Activated T-helper 1 cell treated with Interleukin-2 at 50 U/mL for 16 hours (primary cell): ENCODE measurements around the gene RPS28.
"Not testable (repeated sequence)": the region's sequence is repeated elsewhere in the genome, so short reads cannot be mapped to it uniquely, and the experiment has no call there.

Source experiments
- DNase-seq: peaks from one replicate; pipeline ENCODE4 v3.0.0-alpha.2; 2020; ENCODE audit warnings: low read depth

Gene RPS28

DNA sequence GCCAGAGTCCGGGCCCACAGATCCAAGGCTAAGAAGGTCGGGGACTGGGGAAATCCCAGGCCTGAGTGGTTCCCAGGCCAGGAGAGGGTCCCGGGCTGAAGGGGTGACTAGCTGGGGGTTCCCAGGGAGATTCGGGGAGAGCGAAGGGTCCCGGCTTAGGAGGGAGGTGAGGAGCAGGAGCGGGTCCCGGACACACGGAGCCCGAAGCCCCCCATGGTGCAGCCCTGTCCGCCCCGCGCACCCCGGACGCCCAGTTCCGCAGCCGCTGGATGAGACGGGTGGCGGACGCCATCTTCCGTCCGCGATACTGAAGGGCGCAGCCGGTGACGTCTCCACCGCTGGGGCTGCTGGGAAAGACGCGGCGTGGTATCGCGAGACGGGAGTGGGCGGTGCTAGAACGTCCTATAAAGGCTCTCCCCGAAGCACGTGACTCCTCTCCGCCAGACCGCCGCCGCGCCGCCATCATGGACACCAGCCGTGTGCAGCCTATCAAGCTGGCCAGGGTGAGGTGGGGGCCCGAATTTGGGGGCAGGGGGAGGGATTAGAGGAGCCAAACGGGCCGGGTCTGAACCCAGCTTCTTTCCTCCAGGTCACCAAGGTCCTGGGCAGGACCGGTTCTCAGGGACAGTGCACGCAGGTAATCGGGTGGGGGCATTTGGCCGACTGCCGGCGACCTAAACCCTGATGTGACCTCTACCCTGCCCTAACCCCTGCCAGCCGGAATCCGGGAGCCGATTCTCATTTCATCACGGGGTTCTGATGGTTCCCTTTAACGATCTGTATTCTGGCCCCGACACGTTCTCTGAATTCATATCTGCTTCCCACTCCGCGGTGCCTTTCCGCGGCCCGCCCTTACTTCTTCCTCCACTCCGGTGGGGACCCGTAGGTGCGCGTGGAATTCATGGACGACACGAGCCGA is at the start of gene RPS28, which contains the start of gene NDUFA7:
Gene RPS28, plus strand, starts transcription at position 430 of the 919 bp plus-strand sequence. Its CDS starts 35 bp downstream, at position 465.
Gene NDUFA7, minus strand, starts transcription at position 309 of the 919 bp plus-strand sequence. Its CDS starts 17 bp downstream, at position 292.
- peak; percentile 94 for DNase-seq

DNA sequence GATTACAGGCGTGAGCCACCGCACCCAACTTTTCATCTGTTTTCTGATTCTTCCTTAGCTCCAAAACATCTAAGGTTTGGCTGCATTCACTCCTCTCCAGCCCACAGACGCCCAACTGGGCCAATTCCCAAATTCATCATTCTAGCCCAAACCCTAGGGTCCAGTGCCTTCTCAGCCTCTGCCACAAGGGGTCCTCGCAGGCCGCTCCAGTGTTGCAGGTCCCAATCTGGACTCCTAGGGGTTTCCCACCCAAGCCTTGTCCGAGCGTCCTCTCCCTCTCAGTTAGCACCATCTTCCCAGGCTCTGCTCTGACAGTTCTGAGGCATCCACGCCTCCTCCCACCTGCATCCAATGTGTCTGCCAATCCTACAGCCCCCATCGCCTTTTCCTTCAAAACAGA is 44.8 kb upstream of the RPS28 start:
- not testable (repeated sequence) for DNase-seq

DNA sequence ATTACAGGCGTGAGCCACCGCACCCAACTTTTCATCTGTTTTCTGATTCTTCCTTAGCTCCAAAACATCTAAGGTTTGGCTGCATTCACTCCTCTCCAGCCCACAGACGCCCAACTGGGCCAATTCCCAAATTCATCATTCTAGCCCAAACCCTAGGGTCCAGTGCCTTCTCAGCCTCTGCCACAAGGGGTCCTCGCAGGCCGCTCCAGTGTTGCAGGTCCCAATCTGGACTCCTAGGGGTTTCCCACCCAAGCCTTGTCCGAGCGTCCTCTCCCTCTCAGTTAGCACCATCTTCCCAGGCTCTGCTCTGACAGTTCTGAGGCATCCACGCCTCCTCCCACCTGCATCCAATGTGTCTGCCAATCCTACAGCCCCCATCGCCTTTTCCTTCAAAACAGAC is 30.0 kb upstream of the RPS28 start:
- not testable (repeated sequence) for DNase-seq

DNA sequence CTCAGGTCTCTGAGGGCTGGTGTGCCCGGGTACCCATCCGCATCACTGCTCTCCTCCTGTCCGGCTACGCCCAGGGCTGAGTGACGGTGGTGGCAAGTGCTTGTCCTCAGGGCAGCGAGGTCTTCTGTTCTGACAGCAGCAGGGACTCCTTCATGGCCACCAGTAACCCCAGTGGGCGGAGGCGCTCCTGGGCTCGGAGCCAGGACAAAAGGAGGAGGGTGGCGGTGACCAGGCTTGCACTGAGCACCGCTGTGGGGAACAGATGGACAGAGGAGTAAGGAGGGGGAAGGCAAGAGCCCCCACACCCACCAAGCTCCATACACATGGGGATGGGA is 19.0 kb upstream of the RPS28 start:
- DNase-seq = no peak

DNA sequence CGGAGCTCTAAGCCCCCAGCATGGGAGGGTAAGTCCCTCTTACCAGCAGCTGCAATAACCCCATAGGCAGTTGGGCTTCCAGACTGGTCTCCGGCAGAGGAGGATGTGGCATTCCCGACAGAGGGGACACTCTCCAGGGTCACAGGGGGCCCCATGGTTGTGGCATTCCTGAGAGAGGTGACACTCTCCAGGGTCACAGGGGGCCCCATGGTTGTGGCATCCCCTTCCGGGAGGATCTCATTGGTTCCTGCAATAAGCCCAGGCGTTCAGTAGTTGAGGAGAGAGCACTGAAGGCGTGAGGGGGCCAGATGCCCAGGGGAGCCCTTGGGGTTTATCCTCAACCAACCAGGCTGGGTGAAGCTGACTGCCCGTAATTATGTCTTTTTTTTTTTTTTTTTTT is 18.6 kb upstream of the RPS28 start:
- DNase-seq = no peak

DNA sequence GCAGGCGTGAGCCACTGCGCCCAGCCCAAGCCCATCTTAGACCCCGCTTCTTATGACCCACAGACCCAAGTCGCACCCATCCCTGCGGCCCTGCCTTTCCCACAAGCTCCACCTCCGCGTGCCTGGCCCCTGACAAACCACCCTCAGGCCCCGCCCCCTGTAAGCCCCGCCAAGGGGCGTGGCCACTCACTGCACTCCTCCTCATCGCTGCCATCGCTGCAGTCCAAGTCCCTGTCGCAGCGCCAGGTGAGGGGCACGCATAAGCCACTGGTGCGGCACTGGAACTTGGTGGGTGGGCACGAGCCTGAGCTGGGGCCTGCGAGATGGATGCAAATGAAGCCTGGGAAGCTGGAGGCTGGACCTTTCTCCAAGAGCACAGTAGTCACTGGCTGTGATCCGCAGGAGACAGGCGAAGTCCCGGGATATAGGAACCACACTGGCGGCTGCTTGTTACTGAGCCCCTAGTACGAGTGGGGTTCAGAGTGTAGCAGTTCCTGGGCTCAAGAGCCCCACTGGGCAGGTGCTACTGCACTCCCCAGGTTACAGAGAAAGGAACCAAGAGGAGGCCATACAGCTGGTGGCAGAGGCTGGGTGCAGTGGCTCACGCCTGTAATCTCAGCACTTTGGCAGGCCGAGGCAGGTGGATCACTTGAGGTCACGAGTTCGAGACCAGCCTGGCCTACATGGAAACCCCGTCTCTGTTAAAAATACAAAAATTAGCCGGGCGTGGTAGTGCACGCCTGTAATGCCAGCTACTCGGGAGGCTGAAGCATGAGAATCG is 16.3 kb upstream of the RPS28 start:
- no peak for DNase-seq

DNA sequence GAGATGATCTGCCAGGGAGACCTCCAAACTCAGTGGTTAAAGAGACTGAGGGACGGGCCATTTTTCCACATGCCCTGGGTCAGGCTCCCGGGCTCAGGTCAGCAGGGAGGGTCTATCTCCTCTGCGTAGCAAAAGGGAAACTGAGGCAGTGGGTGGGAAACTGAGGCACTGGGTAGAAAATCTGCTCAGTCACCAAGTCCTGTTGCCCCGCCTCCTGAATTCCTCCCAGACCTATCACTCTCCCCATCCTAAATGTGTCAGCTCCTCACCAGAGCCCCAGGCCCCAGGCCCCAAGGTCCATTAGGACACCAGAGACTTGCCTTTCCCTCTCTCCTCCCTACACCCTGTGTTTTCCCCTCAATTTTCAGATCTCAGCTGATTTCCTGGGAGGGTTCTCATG is 15.5 kb upstream of the RPS28 start:
- DNase-seq = no peak

DNA sequence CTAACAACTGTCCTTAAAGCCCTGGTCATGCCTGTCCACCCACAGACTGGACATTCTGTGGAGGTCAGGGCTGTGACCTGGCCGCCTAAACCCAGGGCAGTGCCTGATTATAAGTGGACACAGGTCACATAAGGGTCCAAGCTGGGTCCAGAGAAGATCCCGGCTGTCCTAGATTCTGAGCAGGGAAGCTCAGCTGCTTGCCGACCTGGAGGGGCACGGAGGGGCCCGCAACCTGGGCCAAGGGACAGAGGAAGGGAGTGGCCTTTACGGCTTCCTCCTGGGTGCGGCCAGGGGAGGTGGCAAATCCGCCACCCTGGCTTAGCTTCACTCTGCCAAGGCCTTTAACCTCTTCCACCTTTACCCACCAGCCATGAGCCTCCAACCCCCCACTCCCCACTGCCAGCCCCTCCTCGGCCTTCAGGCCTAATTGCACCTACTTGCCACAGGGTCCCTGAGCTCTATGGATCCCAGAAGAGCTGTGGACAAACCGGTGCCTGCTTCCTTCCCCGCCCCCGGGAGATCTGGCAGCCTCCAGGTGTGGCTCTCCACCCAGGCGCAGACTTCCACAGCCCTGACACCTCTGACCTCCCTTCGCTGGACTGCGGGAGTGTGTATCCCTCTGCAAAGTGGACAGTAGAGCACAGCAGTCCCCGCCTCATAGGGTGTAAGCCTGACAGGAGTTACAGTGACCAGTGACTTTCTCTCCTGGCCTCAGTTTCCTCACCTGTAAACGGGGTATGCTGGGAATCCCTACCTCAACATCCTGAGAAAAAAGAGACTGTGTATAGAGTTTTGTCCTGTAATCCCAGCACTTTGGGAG is 14.9 kb upstream of the RPS28 start:
- DNase-seq = no peak

DNA sequence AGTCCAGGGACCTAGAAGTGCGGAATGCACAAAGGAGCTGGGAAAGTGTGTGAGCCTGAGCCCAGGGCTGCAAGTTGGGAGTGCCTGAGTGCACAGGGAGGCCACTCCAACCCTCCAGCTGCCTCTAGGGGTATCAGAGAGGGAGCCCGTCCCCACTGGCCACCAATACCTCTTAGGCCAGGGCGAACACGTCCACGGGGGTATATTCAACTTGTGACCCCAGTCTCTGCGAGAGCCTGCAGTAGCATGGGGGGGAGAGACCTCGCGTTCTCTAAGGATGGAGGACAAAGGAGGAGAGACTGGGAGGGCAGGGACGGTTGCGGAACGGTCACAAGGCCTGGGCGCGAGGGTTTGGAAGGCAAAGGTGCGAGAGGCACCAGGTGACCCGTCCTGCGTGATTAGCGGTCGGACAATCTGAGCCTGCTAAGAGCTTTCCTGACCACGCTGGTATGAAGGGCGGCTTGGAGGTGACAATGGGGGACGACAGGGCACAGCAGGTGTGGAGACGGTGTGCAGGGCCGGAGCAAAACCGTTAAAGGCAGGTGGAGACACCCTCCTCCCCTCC is 13.8 kb upstream of the RPS28 start:
- DNase-seq = no peak

DNA sequence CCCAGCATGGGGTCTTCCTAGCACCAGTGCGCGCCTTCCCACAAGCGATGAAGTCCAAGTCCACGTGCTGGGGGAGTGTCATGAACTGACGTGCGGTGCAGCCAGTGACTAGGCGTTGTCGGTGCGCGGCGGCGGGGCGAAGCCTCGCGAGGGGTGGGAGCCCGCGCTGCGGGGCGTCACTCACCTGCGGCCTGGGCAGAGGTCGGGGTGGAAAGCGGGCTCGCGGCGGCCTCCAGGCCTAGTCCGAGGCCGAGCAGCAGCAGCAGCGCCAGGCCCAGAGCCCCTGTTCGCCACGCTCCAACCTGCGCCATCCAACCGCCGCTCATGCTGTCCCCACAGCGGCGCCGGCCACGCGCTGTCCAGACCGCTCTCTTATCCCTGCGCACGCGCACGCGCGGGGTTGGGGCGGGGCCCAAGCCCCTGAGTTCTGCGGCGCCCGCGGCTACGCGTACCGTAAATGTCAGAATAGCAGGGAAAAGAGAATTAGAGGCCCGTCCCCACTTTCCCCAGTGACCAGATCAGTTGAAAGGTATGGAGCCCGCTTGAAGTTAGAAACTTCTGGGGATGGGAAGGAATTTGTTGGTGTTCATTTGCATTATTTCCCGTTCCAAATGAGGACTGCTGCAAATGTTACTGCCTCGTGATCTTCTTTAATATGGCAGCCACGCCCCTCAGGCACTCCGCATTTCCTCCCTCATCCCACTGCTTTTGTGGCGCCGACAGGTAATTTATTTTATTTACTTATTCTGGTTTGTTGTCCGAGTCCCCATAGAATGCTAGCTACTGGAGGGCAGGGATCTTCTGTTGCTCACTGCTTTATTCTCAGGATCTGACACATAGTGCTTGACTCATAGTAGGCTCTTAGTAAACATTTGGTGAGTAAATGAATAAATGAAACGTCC is 13.1 kb upstream of the RPS28 start, which contains the start of gene CD320:
Gene CD320, minus strand, starts transcription at position 394 of the 902 bp plus-strand sequence. Its CDS starts 68 bp downstream, at position 326.
- DNase-seq = peak; percentile 75

DNA sequence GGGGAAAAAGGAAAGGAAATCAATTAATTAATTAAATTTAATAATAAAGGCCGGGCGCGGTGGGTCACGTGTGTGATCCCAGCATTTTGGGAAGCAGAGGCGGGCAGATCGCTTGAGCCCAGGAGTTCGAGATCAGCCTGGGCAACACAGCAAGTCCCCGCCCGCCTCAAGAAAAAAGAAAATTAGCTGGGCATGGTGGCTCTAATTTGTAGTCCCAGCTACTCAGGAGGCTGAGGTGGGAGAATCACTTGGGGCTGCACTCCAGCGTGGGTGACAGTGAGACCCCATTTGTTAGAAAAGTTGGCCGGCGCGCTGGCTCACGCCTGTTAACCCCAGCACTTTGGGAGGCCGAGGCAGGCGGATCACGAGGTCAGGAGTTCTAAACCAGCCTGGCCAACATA is 12.4 kb upstream of the RPS28 start:
- DNase-seq = no peak

DNA sequence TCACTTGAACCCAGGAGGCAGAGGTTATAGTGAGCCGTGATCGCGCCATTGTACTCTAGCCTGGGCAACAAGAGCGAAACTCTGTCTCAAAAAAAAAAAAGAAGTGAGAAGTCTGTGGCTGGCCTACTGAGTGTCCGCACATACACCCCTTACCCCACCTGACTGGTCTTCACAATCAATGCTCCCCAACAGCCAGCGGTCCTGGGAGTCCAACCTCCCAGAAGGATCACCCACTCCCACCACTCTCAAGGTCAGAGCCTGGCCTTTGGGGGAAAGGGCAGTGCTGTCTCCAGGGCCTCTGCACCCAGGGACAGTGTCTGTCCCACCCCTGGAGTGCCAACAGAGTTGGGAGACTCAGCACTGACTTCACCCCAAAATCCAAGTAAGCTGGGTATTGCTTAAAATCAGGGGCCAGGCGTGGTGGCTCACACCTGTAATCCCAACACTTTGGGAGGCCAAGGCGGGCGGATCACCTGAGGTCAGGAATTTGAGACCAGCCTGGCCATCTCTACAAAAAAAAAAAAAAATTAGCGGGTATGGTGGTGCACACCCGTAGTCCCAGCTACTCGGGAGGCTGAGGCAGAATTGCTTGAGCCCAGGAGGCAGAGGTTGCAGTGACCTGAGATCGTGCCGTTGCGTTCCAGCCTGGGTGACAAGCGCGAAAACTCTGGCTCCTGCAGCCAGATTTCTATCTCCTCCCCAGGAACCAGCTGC is 10.8 kb upstream of the RPS28 start:
- DNase-seq = no peak

DNA sequence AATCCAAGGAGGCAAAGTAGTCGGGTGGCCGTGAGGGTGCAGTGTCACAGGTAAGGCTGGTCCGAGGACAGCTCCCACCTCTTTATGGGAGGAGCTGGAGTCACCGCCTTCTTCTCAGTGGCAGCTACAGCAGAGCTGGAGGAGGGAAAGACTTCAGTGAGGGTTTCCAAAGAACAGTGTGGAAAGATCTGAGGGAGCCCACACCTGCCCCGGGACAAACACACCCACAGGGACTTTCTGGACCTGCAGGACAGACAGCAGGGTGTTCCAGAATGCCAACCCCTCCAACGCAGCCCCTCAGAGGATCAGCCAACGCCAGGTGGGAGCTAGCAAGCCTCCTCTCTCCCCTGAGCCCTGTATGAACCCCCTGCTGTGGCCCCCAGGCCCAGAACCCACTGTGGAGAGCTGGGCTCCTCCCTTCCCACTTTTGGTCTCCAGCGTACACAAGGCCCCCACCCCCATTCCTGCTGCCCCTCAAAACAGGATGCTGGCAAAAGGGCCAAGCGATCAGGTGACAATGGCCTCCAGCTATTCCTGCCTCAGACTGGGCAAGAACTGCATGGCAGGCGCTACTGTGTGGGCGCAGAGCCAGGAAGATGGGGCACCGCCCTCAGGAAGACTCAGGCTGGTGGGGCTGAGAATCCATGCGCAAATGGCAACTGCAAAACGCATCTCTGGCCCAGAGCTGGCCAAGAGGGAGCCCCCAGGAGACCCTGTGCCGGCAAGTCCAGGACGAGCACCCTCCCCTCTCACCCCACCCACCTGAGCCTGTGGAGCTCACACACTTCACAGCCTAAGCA is 9.6 kb upstream of the RPS28 start:
- DNase-seq = no peak

DNA sequence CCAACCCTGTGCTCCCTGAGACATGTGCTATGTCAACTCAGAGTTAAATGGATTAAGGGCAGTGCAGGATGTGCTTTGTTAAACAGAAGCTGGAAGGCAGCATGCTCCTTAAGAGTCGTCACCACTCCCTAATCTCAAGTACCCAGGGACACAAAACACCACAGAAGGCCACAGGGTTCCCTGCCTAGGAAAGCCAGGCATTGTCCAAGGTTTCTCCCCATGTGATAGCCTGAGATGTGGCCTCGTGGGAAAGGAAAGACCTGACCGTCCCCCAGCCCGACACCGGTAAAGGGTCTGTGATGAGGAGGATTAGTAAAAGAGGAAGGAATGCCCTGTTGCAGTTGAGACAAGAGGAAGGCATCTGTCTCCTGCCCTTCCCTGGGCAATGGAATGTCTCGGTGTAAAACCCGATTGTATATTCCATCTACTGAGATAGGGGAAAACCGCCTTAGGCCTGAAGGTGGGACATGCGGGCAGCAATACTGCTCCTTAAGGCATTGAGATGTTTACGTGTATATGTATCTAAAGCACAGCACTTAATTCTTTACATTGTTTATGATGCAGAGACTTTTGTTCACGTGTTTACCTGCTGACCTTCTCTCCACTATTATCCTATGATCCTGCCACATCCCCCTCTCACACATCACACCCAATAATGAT is 6.2 kb upstream of the RPS28 start:
- not testable (repeated sequence) for DNase-seq

DNA sequence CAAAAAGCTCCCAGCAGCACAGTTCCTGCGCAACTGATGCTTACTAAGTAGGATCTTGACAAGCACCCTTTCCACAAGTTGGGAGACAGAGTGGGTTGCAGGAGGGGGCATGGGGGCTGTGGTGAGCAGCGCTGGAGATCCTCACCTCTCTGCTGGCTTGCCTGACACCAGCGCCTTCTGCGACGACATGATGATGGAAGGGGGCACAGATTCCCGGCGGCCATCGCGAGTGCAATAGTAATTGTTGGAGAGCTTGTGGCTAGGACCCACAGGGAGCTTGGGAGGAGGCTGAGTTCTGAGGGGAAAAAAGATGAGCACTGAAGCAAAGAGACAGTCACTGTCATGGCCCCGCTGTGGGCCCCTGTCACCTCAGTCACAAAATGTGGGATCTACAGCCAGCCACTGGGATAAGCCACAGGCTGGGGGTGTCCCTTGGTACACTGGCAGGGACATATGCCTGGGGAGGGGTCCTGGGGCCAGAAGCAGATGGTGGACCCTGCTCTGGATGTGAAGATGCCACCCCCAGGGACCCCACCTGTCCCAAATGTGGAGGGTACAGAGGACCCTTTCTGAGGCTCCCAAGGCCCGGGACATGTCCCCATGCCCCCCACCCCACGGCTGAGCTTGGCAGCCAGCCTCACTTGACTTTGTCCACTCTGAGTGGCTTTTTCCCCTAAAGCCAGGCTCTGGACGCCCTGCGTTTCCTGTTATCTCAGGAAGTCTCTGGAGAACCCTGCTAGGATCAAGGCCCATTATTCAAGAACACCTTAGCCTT is 4.8 kb upstream of the RPS28 start:
- DNase-seq = no peak

DNA sequence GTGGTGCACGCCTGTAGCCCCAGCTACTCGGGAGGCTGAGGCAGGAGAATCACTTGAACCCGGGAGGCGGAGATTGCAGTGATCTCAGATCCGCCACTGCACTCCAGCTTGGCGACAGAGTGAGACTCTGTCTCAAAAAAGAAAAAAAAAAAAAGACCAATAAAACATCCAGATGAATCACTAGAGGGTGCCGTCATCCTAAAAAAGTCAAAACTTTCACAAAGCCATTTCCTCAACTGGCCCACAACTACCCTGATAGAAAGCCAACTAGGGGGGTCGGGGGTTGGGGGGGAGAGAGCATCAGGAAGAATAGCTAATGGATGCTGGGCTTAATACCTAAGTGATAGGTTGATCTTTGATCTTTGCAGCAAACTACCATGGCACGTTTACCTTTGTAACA is 2.5 kb upstream of the RPS28 start:
- not testable (repeated sequence) for DNase-seq

DNA sequence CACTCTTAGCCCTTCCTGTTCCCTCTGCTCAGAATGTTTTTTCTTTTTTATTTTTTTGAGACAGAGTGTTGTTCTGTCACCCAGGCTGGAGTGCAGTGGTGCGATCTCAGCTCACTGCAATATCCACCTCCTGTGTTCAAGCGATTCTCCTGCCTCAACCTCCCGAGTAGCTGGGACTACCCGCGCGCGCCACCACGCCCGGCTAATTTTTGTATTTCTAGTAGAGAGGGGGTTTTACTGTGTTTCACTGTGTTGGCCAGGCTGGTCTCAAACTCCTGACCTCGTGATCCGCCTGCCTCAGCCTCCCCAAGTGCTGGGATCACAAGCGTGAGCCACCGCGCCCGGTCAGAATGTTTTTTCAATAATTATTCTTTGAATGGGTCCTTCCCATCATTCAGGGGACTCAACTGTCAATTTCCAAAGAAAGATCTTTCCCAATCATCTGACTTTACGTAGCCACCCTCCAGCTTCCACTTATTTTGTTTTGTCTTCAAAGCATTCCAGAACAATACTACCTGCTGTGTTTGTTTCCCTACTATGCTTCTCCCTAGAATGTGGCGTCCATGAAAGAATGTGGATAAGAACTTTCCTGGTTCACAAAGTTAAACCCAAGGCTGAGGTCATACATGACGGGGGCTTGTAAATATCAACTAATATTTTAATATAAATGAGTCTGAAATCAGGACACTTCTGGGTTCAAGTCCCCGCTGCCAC is 1.3 kb upstream of the RPS28 start:
- no peak for DNase-seq
